HepG2 (cell line): Measurements from ENCODE around the gene SCAF8. TPM values are rescaled to one million over a fixed set of nuclear protein-coding genes. Genes with fewer than 3 reads are reported as not detected.

ENCODE experiments used
- ARHGAP35 ChIP-seq: sonication (generic); formaldehyde crosslinking; IDR thresholded peaks from 2 replicates; pipeline ENCODE4 v1.9.0; 2022; ENCODE audit warnings: mild to moderate bottlenecking, inconsistent platforms, moderate library complexity, missing genetic modification reagents, borderline replicate concordance
- CBX1 ChIP-seq: IDR thresholded peaks from one replicate; pipeline ENCODE4 v1.6.1; 2016; ENCODE audit warnings: antibody characterized with exemption, low read depth
- FOXA1 ChIP-seq, 2 experiments: fragments of 450-650 bp in 1 of 2; sonication (generic) in 1 of 2; formaldehyde crosslinking in 1 of 2; IDR thresholded peaks; 2 replicates each; pipeline versions ENCODE4 v1.4.0 to v1.6.1; 2016 to 2020; ENCODE audit warnings: missing genetic modification reagents in 1 of 2
- FOXO1 ChIP-seq: sonication (generic); formaldehyde crosslinking; IDR thresholded peaks from 2 replicates; pipeline ENCODE4 v1.4.0; 2020; ENCODE audit warnings: missing genetic modification reagents
- JARID2 ChIP-seq: sonication (generic); formaldehyde crosslinking; IDR thresholded peaks from 2 replicates; pipeline ENCODE4 v1.8.1; 2023; ENCODE audit warnings: missing genetic modification reagents, inconsistent platforms; ENCODE audit not compliant: insufficient replicate concordance
- KDM4B ChIP-seq: sonication (generic); formaldehyde crosslinking; IDR thresholded peaks from 2 replicates; pipeline ENCODE4 v1.4.0; 2020; ENCODE audit warnings: missing genetic modification reagents
- MBNL3 ChIP-seq: fragments of 250-450 bp; sonication (Bioruptor Pico); conservative IDR thresholded peaks from 2 replicates; pipeline ENCODE4 v1.8.0; 2022; ENCODE audit warnings: mild to moderate bottlenecking, inconsistent platforms
- RXRB ChIP-seq: IDR thresholded peaks from 2 replicates; pipeline ENCODE4 v1.6.1; 2016; ENCODE audit warnings: borderline replicate concordance, missing genetic modification reagents, missing compliant biosample characterization
- SATB2 ChIP-seq: sonication (generic); formaldehyde crosslinking; IDR thresholded peaks from 2 replicates; pipeline ENCODE4 v1.5.0; 2020; ENCODE audit warnings: missing genetic modification reagents
- SRY ChIP-seq: sonication (generic); formaldehyde crosslinking; IDR thresholded peaks from 2 replicates; pipeline ENCODE4 v1.8.0; 2022; ENCODE audit warnings: mild to moderate bottlenecking, missing genetic modification reagents
- ZNF34 ChIP-seq: sonication (generic); formaldehyde crosslinking; IDR thresholded peaks from 2 replicates; pipeline ENCODE4 v1.4.0; 2020; ENCODE audit warnings: mild to moderate bottlenecking, missing genetic modification reagents, borderline replicate concordance
- ZNF580 ChIP-seq: IDR thresholded peaks from 2 replicates; pipeline ENCODE4 v1.6.1; 2016; ENCODE audit warnings: low read depth, borderline replicate concordance
- ZNF616 ChIP-seq: sonication (generic); formaldehyde crosslinking; IDR thresholded peaks from 2 replicates; pipeline ENCODE4 v1.5.0; 2020; ENCODE audit warnings: low read depth, mild to moderate bottlenecking, missing genetic modification reagents
- ZNF7 ChIP-seq: IDR thresholded peaks from 2 replicates; pipeline ENCODE4 v1.6.1; 2016; ENCODE audit warnings: missing biosample characterization, missing genetic modification reagents
- ZSCAN21 ChIP-seq: sonication (generic); formaldehyde crosslinking; IDR thresholded peaks from 2 replicates; pipeline ENCODE4 v1.8.0; 2022; ENCODE audit warnings: mild to moderate bottlenecking, missing genetic modification reagents, moderate library complexity, borderline replicate concordance
- polyA plus RNA-seq, 8 experiments: library from polyadenylated mRNA; depleted of rRNA in 3 of 8; stranded (reverse) in 7 of 8; unstranded in 1 of 8; fragments of >200 nt; fragmentation: Illumina TruSeq in 4 of 8; extraction: Trizol in 4 of 8; gene quantifications; 2 replicates each; pipeline versions ENCODE4 v1.2.1 to v1.2.3, GENCODE V29; 2011 to 2016; ENCODE audit warnings: low read depth in 4 of 8, missing spikeins in 1 of 8, mixed read lengths in 1 of 8; ENCODE audit not compliant: insufficient read depth in 1 of 8
- total RNA-seq, 5 experiments: library from RNA; depleted of rRNA; stranded (reverse); fragments of >200 nt; fragmentation: Illumina TruSeq; extraction: Trizol; gene quantifications; 2 replicates each; pipeline ENCODE4 v1.2.3, GENCODE V29; 2016; ENCODE audit warnings: low read depth in 1 of 5
- TF ChIP-seq, protein P1 (sequence below): sonication (generic); formaldehyde crosslinking; IDR thresholded peaks from 2 replicates; pipeline ENCODE4 v1.4.0; 2020; ENCODE audit warnings: mild to moderate bottlenecking, missing genetic modification reagents, borderline replicate concordance
- TF ChIP-seq, protein P2 (sequence below): sonication (generic); formaldehyde crosslinking; IDR thresholded peaks from 2 replicates; pipeline ENCODE4 v1.4.0; 2020; ENCODE audit warnings: missing genetic modification reagents, mild to moderate bottlenecking, borderline replicate concordance
- TF ChIP-seq, protein P3 (sequence below): sonication (generic); formaldehyde crosslinking; conservative IDR thresholded peaks from 2 replicates; pipeline ENCODE4 v1.4.0; 2020; ENCODE audit warnings: mild to moderate bottlenecking, missing genetic modification reagents, moderate library complexity
- TF ChIP-seq, protein P4 (sequence below): sonication (generic); formaldehyde crosslinking; IDR thresholded peaks from 2 replicates; pipeline ENCODE4 v1.5.0; 2020; ENCODE audit warnings: missing genetic modification reagents, mild to moderate bottlenecking, borderline replicate concordance

SCAF8 gene
- total and polyA plus RNA-seq, 2 of the 13 experiments (the other 11 are each of a cell fraction or from before 2014, with no cell fraction given): 15.3 to 40.8 TPM

DNA sequence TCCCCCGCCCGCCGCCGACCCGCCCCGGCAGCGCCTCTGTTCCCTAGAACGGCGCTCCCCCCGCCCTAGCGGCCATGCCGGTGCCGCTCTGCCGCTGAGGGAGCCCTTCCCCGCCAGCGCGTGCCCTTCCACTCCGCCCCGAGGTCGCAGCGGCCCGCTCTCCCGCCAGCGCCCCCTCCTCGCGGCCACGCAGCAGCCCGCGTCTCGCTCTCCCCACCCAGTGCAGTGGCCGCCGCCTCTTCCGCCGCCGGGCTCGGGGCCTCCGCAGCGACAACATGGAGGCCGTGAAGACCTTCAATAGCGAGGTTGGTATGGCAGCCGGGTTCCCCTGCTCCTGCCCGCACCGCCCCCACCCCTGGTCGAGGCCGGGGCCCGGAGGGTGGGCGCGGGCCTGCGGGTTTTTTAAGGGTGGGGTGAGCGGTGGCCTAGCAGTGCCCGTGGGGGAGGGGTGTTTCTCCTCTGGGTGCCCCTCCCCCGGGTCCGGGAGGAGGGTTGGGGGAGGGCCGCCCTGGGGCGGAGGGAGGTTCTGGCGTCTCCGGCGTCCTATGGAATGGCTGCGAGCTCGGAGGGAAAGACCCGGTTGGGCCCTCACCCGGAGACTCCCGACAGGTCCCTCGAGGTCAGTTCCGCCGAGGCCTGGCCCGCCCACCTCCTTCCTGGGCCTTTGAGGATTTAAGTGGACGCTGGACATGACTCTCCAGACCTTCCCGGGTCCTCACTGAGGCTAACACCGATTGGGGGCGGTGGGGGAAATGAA is 588 bp downstream of the SCAF8 start (continued):
- TF ChIP-seq, protein P1, sequence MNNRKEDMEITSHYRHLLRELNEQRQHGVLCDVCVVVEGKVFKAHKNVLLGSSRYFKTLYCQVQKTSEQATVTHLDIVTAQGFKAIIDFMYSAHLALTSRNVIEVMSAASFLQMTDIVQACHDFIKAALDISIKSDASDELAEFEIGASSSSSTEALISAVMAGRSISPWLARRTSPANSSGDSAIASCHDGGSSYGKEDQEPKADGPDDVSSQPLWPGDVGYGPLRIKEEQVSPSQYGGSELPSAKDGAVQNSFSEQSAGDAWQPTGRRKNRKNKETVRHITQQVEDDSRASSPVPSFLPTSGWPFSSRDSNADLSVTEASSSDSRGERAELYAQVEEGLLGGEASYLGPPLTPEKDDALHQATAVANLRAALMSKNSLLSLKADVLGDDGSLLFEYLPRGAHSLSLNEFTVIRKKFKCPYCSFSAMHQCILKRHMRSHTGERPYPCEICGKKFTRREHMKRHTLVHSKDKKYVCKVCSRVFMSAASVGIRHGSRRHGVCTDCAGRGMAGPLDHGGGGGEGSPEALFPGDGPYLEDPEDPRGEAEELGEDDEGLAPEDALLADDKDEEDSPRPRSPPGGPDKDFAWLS: no peak
- TF ChIP-seq ZNF580 (CRISPR knock-in tag) (0 out of 2 replicates have a peak, but pooled peaks have one; percentile 3), ZSCAN21 (CRISPR knock-in tag) (peak; percentile 31), JARID2 (CRISPR knock-in tag) (peak; percentile 32), ARHGAP35 (CRISPR knock-in tag) (peak; percentile 75; the same call in 1 of the 2 replicates), SATB2 (CRISPR knock-in tag) (no peak), ZNF34 (CRISPR knock-in tag) (no peak), CBX1 (peak; percentile 74), ZNF7 (CRISPR knock-in tag) (no peak), SRY (CRISPR knock-in tag) (0 out of 2 replicates have a peak, but pooled peaks have one; percentile 55), MBNL3 (CRISPR knock-in tag) (no peak), ZNF616 (CRISPR knock-in tag) (no peak), RXRB (peak; percentile 8; the same call in 1 of the 2 replicates), KDM4B (no peak), FOXA1 (IDR thresholded peaks at IDR 0.05) (no peak), FOXA1 (CRISPR knock-in tag; IDR thresholded peaks at IDR 0.05) (peak; percentile 8; the same call in 1 of the 2 replicates), FOXO1 (CRISPR knock-in tag) (peak; percentile 15; the same call in 1 of the 2 replicates)
- TF ChIP-seq, protein P2, sequence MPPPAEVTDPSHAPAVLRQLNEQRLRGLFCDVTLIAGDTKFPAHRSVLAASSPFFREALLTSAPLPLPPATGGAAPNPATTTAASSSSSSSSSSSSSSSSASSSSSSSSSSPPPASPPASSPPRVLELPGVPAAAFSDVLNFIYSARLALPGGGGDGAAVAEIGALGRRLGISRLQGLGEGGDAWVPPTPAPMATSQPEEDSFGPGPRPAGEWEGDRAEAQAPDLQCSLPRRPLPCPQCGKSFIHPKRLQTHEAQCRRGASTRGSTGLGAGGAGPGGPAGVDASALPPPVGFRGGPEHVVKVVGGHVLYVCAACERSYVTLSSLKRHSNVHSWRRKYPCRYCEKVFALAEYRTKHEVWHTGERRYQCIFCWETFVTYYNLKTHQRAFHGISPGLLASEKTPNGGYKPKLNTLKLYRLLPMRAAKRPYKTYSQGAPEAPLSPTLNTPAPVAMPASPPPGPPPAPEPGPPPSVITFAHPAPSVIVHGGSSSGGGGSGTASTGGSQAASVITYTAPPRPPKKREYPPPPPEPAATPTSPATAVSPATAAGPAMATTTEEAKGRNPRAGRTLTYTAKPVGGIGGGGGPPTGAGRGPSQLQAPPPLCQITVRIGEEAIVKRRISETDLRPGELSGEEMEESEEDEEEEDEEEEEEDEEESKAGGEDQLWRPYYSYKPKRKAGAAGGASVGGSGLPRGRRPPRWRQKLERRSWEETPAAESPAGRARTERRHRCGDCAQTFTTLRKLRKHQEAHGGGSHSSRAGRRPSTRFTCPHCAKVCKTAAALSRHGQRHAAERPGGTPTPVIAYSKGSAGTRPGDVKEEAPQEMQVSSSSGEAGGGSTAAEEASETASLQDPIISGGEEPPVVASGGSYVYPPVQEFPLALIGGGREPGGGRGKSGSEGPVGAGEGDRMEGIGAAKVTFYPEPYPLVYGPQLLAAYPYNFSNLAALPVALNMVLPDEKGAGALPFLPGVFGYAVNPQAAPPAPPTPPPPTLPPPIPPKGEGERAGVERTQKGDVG (CRISPR knock-in tag): no peak
- TF ChIP-seq, protein P3, sequence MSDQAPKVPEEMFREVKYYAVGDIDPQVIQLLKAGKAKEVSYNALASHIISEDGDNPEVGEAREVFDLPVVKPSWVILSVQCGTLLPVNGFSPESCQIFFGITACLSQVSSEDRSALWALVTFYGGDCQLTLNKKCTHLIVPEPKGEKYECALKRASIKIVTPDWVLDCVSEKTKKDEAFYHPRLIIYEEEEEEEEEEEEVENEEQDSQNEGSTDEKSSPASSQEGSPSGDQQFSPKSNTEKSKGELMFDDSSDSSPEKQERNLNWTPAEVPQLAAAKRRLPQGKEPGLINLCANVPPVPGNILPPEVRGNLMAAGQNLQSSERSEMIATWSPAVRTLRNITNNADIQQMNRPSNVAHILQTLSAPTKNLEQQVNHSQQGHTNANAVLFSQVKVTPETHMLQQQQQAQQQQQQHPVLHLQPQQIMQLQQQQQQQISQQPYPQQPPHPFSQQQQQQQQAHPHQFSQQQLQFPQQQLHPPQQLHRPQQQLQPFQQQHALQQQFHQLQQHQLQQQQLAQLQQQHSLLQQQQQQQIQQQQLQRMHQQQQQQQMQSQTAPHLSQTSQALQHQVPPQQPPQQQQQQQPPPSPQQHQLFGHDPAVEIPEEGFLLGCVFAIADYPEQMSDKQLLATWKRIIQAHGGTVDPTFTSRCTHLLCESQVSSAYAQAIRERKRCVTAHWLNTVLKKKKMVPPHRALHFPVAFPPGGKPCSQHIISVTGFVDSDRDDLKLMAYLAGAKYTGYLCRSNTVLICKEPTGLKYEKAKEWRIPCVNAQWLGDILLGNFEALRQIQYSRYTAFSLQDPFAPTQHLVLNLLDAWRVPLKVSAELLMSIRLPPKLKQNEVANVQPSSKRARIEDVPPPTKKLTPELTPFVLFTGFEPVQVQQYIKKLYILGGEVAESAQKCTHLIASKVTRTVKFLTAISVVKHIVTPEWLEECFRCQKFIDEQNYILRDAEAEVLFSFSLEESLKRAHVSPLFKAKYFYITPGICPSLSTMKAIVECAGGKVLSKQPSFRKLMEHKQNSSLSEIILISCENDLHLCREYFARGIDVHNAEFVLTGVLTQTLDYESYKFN (CRISPR knock-in tag): peak; percentile 25; the same call in 1 of the 2 replicates
- TF ChIP-seq, protein P4, sequence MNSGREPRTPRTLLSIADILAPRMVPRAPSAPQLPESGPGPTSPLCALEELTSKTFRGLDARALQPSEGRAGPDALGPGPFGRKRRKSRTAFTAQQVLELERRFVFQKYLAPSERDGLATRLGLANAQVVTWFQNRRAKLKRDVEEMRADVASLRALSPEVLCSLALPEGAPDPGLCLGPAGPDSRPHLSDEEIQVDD (CRISPR knock-in tag): no peak
